ENCODE results near the gene DPAGT1. TPM values are rescaled to one million over a fixed set of nuclear protein-coding genes. Genes with fewer than 3 reads are reported as not detected.

DPAGT1 gene
- total RNA-seq, 3 donors from 2014 or later, result 36.9 to 48.2 (median 39.5) TPM

- Histone ChIP-seq H3K9me3 (no peaks in the 10 kb centered on the region), H3K36me3 (ENCODE audit: low read depth) (no peaks in the 10 kb centered on the region), H3K4me3 (no peak overlapping the region), H3K4me1 (ENCODE audit: low read depth) (peaks cover 17% of the 10 kb centered on the region)
- peak in 1 of 3 donors; percentile 21 for DNase-seq
- ATAC-seq, result no peak
- intact Hi-C loops (cut with DNase I, micrococcal nuclease), result no loop called here
- no peak for TF ChIP-seq CTCF (IDR thresholded peaks at IDR 0.05)
These were observed 8.2 kb upstream of the DPAGT1 start for GRCh38 chr11:119109843-119110242.

DNA sequence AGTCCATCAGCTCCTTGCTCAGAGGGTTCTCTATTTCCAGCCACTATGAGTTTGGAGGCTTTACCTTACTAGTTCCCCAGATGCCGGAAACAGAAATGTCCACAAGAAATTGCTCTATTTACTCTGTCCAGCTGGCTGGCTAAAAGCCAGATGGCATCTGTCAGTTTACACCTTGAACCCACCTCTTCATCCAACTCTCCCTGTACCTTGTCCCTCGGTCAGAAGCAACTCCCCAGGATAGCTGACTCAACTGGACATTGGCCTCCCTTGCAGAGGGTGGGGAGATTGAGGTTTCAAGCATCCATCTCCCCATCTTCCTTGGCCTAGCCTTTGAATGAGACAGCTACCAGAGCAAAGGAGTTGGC is 7.2 kb upstream of the DPAGT1 start:
- intact Hi-C loops (cut with DNase I, micrococcal nuclease), result no loop called here
- DNase-seq, result peak in 2 of 3 donors; percentile 24 to 56
- H3K4me1 ChIP-seq (ENCODE audit: low read depth), result peaks cover 17% of the 10 kb centered on the region
- no peaks in the 10 kb centered on the region for H3K36me3 ChIP-seq (ENCODE audit: low read depth)
- peak; percentile 53 for ATAC-seq
- H3K4me3 ChIP-seq, result no peak overlapping the region
- no peak for TF ChIP-seq CTCF (IDR thresholded peaks at IDR 0.05)
- no peaks in the 10 kb centered on the region for H3K9me3 ChIP-seq

DNA sequence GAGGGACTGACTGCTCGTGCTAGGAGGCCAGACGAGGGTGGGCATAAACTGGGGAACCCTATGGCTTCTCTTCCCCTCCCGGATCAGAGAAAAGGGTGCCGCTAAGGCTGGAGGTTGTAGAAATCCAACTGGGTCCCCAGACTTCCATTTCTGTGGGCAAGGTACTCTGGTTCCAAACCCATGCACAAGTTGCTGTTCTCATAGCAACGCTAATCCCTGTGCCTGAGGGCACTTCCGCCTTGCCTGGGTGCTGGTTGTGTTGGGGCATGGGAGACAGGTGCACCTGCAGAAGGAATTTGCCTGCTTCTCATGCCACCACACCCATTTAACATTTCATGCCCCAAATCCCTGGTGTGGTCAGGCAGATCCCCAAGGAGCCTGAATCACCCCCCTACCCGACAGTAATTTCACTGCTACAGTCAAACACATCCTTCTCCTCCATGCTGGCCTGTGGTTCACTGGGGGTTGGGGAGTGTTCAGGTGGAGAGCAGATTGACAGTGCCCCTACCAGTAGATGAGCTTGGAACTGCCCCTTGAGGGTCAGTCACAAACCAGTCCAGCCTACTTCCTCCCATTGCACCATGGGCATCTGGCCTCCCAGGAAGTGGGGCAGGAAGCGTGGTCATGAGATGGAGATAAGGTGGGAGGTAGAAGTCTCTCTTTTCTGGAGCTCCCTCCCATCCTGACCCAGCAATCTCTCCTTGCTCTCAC is 6.6 kb upstream of the DPAGT1 start:
- Histone ChIP-seq H3K4me3 (peak overlapping the region; percentile 77), H3K36me3 (ENCODE audit: low read depth) (no peaks in the 10 kb centered on the region), H3K9me3 (no peaks in the 10 kb centered on the region), H3K4me1 (ENCODE audit: low read depth) (peaks cover 18% of the 10 kb centered on the region)
- TF ChIP-seq CTCF (IDR thresholded peaks at IDR 0.05), result no peak
- intact Hi-C loops (cut with DNase I, micrococcal nuclease), result no loop called here
- DNase-seq (peak; percentile 61 to 78 (median 65)), ATAC-seq (peak; percentile 57)

- no peak for TF ChIP-seq CTCF (IDR thresholded peaks at IDR 0.05)
- peak in 2 of 3 donors; percentile 24 to 57 for DNase-seq
- ATAC-seq, result peak; percentile 33
These were observed 6.0 kb upstream of the DPAGT1 start for GRCh38 chr11:119107538-119108145.

GRCh38 chr11:119106564-119107537 is 5.2 kb upstream of the DPAGT1 start, which contains the start of gene C2CD2L:
C2CD2L (plus strand) TSS chr11:119107344; CDS start chr11:119107742, 398 bp downstream.
- no peak for TF ChIP-seq CTCF (IDR thresholded peaks at IDR 0.05)
- ATAC-seq, result peak; percentile 88
- intact Hi-C loops (cut with DNase I, micrococcal nuclease), result no loop called here

More at GRCh38 chr11:119107538-119108145, 6.0 kb upstream of the DPAGT1 start:
- no peaks in the 10 kb centered on the region for H3K36me3 ChIP-seq (ENCODE audit: low read depth)
- H3K4me3 ChIP-seq, result peak overlapping the region; percentile 77
- intact Hi-C loops (cut with DNase I, micrococcal nuclease), result no loop called here
- no peaks in the 10 kb centered on the region for H3K9me3 ChIP-seq
- peaks cover 25% of the 10 kb centered on the region for H3K4me1 ChIP-seq (ENCODE audit: low read depth)

More at GRCh38 chr11:119106564-119107537, 5.2 kb upstream of the DPAGT1 start, which contains the start of gene C2CD2L:
- peak; percentile 93 to 95 (median 95) for DNase-seq
- no peaks in the 10 kb centered on the region for H3K36me3 ChIP-seq (ENCODE audit: low read depth)
- H3K4me1 ChIP-seq (ENCODE audit: low read depth), result peaks cover 27% of the 10 kb centered on the region
- peak within 1 kb of the TSS; percentile 77 for H3K4me3 ChIP-seq
- H3K9me3 ChIP-seq, result no peaks in the 10 kb centered on the region
